ENCODE data around the gene CST2.

- TF ChIP-seq POLR2A (IDR thresholded peaks at IDR 0.05; ENCODE audit: low read length), result no peak
- TF ChIP-seq HEYL (CRISPR knock-in tag; IDR thresholded peaks at IDR 0.05), result no peak
- no peak for TF ChIP-seq NFE2L2 (conservative IDR thresholded peaks at IDR 0.05; ENCODE audit: low read length)
- no peak for TF ChIP-seq CTCF (IDR thresholded peaks at IDR 0.05)
- TF ChIP-seq RAD21 (conservative IDR thresholded peaks at IDR 0.05 in 1 of 2, IDR thresholded peaks at IDR 0.05 in 1 of 2), result no peak
- no peak for TF ChIP-seq EP300 (IDR thresholded peaks at IDR 0.05)
- no peak for TF ChIP-seq CBX2 (IDR thresholded peaks at IDR 0.05; ENCODE audit: borderline replicate concordance, low read depth)
- no peak for TF ChIP-seq BCL3 (IDR thresholded peaks at IDR 0.05)
- no peak for TF ChIP-seq HOXA7 (CRISPR knock-in tag; IDR thresholded peaks at IDR 0.05)
- no peak for TF ChIP-seq HMGXB4 (CRISPR knock-in tag; IDR thresholded peaks at IDR 0.05; ENCODE audit: borderline replicate concordance)
- no peak for TF ChIP-seq POLR2AphosphoS2 (conservative IDR thresholded peaks at IDR 0.05; ENCODE audit: low read length)
These were observed 3.4 kb downstream of the CST2 start for GRCh38 chr20:23823111-23823510.

Data from A549 (cell line).